HG03159 (cell line): ENCODE results near the gene IGFL2.
"Not testable (repeated sequence)": the region's sequence is repeated elsewhere in the genome, so short reads cannot be mapped to it uniquely, and the experiment has no call there.

Experiments
- ATAC-seq: cut with Tn5 transposase; IDR thresholded peaks from one replicate; pipeline ENCODE4 v1.9.1; 2021; ENCODE audit warnings: mild to moderate bottlenecking, moderate library complexity; ENCODE audit not compliant: unreplicated experiment

The IGFL2 gene

DNA sequence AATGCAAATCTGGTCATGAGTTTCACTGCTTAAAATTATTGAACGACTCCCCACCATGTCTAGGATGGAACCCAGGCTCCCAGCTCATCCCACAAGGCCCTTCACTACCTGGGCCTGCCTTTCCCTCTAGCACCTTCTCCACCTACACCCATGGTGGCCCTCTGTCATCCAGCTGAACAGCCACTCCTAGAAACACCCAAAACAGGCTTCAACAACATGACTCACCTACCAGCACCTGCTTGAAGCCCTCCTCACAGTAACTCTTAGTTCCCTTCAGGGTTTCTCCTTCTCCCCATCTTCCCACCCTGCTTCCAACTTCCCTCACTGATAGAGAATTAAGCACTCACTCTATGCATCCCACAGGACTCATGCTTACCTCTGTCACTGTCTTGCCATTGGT, 6.6 kb upstream of the IGFL2 start:
- no peak for ATAC-seq

DNA sequence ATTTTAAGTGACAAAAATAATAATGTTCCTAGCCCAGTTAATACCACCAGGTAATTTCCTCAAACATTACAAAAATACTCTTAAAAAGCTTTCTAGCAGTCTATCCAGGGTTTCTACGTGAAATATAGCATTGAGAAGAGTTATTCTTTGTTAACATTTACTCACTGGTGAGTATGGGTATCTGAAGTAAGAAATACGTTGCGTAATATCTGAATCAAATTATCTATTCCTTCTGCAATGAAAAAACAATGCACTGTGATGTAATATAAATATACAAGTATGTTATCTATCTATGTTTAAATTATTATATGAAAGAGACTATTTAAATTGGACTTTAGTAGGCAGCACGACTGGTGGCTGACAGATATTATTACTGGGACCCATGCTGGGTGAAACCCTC, 5.7 kb upstream of the IGFL2 start:
- no peak for ATAC-seq

DNA sequence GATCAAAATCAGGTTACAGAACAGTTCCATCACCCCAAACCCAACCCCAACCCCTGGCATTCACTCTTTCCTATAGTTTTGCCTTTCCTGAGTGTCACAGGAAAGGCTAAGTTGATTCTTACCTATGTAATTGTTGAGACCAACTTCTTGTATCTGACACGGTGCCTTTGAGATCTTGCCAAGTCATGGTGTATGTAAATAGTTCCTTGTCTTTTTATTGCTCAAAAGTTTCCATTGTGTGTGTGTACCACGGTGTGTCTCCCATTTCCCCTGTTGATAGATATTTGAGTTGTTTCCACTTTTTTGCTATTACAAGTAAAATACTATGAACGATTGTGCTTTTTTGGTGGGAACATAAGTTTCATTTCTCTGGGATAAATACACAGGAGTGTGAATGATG, 3.3 kb upstream of the IGFL2 start:
- ATAC-seq: no peak

DNA sequence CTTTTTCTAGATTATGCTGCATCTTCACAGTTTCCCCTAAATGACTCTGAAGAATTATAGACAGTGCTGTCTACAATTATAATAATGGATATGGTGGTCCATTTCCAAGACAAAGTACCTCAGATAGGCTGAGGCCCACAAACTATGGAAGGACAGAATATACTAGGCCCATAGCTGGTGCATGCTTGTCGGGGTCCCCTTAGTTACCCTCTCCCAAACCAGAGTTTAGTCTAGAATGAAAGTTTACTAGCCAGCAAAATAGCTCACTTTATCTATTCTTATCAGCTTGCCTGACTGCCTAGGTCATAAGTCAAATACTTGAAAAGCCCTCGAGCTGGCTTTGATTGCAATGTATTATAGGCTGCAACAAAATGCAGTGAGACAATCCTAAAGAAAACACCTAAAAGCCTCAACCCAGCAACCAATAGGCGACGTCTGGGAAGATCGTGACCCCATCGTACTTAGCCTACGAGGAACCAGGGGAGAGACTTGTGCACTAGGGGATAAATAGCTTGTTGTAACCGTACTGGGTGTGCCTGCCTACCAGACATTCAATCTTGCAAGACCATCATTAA, 785 bp upstream of the IGFL2 start:
- ATAC-seq: no peak

DNA sequence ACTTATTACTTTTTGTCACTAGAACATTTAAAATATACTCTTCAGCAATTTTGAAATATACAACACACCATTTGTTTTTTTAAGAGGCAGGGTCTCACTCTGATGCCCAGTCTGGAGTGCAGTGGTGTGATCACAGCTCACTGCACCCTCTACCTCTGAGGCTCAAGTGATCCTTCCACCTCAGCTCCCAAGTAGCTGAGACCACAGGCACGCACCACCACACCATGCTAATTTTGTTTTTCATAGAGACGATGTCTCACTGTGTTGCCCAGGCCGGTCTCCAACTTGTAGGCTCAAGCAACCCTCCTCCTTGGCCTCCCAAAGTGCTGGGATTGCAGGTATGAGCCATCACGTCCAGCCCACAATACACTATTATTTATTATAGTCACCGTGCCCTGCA, 2.6 kb downstream of the IGFL2 start:
- ATAC-seq: no peak

DNA sequence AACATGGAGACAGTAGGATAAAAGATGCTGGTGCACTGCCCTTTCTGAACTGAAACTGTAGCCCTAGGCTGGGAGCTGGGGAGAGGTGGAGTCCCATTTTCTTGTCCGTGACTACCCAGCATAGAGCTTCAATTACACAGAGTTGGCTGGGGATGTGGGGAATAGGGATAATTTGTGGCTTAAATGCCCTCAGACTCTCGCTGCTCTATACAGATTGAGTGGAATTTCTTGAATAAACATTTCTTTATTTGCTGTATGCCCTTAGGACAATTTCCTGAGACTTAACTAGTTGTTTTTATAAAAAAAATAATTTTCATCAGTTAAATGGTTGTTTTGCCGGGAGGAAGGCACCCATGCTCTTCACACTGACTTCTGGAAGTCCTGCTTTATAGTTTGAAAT, 7.2 kb downstream of the IGFL2 start:
- ATAC-seq: no peak

DNA sequence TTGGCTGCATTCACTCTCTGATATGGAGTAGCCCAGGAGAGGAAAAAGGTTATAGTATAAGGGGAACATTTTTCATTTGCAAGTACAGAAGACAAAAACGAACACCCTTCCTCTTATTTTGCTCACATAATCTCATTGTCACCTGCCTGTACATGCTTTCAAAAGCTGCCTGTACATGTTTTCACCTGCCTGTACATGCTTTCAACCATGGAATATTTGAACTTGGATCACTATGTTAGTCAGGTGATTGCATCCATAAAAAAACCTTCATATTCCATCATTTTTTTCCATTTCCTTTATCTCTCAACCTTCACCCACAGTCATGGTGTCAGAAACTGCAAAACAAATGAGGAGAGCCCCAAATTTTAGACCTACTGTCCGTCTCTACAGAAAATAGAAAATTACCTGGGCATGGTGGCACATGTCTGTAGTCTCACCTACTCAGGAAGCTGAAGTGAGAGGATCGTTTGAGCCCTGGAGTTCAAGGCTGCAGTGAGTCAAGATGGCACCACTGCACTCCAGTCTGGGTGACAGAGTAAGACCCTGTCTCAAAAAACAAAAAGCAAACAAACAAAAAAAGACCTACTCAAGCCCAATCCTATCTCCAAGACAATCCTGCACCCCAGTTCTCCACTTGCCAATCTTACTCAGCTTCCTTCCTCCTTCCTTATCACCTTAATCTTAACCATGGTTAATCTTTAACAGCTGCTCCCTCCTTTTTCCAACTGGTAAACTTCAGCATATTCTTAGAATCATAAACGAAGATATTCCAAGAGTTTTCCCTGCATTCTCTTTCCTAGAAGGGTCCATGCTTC, 11.6 kb downstream of the IGFL2 start:
- no peak for ATAC-seq

DNA sequence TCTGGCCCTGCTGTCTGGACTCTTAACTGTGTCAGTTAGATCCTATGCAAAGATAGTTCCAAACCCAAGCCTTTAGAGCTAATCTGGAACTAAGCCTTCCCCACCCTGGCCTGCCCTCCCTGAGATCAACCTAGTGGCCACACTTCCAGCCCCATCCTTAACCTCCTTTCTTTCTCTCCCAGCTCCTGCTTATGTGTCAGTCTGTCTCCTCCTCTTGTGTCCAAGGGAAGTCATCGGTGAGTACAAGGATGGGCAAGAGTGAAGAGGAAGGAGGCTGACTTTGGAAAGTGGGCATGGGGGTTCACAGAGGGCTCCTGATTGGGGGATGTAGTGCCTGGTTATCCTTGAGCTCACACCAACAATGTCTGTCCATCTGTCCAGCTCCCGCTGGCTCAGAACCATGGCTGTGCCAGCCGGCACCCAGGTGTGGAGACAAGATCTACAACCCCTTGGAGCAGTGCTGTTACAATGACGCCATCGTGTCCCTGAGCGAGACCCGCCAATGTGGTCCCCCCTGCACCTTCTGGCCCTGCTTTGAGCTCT, 12.3 kb downstream of the IGFL2 start:
- ATAC-seq: no peak

DNA sequence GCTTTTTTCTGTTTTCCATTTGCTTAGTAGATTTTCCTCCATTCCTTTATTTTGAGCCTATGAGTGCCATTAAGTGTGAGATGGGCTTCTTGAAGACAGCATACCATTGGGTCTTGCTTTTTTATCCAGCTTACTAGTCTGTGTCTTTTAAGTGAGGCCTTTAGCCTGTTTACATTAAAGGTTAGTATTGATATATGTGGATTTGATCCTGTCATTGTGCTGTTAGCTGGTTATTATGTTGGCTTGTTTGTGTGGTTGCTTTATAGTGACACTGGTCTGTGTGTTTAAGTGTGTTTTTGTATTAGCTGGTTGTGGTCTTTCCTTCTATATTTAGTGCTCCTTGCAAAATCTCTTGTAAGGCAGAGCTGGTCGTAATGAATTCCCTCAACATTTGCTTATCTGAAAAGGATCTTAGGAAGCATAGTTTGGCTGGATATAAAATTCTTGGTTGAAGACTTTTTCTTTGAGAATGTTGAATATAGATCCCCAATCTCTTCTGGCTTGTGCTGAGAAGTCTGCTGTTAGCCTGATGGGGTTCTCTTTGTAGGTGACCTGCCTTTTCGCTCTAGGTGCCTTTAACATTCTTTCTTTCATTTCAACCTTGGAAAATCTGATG, 13.7 kb downstream of the IGFL2 start:
- not testable (repeated sequence) for ATAC-seq

DNA sequence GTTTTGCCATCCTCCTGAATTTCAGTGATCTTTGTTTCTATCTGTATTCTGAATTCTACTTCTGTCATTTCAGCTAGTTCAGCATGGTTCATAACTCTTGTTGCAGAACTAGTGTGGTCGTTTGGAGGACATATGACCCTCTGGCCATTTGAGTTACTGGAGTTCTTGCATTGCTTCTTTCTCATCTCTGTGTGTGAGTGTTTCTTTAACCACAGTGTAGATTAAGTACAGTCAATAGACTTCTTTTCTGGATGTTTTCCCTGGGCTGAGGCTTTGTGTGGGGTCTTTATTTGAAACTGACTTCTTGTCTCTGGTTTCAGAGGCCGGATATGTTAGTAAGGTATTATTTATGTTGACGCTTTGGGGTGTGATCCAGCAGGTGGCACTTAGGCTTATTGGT, 14.7 kb downstream of the IGFL2 start:
- no peak for ATAC-seq

DNA sequence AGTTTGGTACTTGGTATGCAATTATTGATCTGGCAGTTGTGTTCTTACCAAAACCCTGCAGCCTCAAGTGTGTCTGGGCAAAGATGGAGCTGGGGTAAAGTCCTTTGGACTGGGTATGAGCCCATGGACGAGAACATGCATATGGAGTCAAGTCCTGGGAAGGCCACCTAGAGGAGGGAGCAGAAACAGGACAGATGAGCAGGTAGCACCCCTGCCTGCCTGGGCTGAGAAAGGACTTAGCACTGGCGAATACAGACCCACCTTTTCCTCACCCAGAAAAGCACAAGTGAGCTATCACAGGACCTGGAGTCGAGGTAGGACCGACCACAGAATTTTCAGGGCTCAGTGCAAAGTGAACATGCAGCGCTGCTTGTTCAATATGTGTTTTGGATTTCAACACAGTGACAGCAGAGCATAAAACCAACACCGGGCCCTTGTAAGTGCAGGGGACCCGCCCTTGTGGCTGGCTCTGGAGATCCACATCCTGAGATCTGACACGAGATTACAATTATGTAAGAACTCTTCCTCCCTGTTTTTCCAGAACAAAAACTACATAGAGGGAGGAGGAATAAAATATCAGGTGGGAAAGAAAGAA, 25.9 kb downstream of the IGFL2 start:
- no peak for ATAC-seq

DNA sequence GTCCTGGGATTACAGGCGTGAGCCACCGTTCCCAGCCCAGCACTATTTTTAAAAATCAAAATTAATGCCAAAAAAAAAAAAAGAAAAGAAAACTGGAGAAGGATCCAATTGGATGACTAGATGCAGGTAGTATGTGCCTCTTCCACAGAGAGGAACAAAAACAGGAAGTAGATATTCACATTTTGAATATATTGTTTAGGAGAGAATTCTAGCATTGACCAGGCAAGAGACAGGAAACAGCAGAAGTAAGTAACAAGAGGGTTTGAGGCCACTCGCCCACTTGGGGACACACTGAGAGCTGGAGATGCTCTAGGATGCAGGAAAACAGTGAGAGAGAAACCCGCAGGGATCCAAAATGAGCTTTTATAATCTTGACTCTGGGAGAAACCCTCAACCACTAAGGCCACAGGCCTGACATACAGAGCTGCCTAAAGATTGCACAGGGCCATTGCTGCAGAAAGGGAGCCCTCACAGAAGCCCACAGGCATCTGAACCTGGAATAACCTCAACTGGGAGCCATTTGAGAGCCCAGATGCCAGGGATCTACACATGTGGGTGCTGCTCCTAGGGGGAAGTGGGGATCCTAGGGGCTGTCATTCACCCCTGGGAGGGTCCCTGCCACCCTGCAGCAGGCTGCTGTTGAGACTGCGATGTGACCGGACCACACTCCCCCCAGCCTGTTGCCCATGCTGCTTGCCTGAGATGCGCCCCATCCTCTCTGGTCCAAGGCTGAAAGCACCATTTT, 28.2 kb downstream of the IGFL2 start:
- ATAC-seq: no peak

DNA sequence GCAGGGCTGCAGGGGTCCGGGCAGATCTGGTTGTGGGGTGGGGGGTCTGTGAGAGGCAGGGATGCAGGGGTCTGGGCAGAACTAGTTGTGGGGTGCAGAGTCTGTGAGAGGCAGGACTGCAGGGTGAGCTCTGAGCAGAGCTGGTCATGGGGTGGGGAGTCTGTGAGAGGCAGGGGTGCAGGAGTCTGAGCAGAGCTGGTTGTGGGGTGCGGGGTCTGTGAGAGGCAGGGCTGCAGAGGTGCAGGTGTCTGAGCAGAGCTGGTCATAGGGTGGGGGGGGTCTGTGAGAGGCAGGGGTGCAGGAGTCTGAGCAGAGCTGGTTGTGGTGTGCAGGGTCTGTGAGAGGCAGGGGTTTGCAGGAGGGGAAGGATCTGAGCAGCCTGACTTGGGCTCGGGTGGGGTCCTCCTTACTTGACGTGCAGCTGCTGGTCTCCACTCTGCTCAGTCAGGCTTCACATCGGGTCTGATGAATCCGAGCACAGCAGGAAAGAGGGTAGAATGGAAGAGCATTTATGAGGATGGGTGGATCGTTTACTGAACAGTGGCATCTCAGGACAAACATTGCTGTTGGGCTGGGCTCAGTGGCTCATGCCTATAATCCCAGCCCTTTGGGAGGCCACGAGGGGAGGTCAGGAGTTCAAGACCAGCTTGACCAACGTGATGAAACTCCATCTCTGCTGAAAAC, 31.2 kb downstream of the IGFL2 start:
- no peak for ATAC-seq

DNA sequence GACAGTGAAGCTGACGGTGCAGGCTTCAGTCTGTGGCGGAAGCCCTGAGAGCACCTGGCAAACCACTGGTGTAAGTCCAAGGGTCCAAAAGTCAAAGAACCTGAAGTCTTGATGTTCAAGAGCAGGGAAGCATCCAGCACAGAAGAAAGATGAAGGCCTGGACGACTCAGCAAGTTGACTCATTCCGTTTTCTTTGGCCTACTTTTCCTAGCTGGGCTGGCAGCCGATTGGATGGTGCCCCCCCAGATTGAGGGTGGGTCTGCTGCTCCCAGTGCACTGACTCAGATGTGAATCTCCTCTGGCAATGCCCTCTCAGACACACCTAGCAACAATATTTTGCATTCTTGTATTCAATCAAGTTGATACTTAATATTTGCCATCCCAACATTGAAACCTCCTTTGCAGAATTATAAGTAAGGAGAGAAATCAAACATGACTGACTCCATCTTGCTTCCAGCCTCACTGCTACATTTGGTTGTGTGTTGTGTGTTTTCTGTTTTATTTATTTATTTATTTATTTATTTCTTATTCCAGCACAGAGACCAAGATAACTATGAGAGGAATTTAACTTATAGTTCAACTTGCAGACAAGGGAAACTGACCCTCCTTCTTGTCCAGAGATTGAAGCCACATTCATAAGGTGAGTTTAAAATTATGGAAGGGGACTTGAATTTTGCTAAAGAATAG, 32.8 kb downstream of the IGFL2 start:
- ATAC-seq: no peak

DNA sequence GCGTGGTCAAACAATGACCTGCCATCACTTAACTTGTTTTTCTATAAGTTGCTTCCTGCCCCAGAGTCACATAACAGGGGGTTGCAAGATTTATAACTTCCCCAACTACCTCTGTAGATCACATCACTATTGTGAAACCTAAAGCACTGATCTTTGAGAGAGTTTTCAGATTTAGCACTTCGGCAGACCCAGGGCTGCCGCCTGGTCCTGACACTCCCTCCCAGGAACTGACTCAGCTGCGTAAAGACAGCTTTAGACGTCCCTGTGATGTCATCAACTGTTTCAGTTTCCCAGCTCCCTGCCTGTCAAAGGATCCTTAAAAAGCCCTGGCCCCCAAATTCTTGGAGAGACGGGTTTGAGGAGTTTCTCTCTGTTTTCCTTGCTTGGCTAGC, 33.3 kb downstream of the IGFL2 start:
- ATAC-seq: no peak

DNA sequence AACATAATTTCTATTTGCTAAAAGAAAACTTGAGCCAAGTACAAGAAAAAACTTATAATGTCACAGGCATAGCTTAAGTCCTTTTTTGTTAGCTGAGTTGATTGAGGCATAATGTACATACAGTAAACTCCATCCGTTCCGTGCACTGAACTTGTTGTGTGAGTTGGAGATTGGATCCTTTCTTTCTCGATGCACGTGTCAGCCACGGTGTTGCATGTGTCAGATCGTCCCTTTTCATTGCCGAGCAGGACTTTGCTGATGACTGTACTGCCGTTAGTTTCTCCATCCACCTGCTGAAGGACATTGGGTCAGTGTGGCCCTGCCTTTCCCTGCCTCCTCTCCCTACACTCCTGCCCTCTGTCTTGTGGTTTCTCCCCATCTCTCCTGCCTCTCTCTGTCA, 34.4 kb downstream of the IGFL2 start:
- no peak for ATAC-seq

DNA sequence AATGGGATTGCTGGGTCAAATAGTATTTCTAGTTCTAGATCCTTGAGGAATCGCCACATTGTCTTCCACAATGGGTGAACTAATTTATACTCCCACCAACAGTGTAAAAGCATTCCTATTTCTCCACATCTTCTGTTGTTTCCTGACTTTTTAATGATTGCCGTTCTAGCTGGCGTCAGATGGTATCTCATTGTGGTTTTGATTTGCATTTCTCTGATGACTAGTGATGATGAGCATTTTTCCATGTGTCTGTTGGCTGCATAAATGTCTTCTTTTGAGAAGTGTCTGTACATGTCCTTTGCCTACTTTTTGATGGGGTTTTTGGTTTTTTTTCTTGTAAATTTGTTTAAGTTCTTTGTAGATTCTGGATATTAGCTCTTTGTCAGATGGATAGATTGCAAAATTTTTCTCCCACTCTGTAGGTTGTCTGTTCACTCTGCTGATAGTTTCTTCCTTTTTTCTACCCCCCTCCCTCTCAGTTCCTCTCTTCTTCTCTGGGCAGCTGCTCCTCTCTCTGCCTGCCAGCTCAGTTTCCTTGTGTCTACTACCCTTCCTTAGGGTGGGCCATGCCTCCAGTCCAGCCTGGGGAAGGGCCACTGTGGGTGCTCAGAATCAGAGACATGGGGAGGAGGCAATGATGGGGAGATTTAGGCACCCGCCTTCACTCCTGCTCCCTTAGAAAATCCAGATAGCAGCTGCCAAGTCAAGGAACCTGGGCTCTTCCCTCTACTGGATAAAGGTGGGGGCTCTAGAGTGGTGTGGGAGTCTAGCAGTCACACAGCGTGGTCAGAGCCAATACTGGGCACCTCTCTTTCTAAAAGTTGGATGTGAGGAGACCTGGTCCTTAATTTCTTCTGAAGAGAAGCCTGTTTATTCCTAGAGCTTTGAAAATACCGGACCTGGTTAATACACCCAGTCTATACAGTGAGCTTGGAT, 37.0 kb downstream of the IGFL2 start:
- ATAC-seq: not testable (repeated sequence)

DNA sequence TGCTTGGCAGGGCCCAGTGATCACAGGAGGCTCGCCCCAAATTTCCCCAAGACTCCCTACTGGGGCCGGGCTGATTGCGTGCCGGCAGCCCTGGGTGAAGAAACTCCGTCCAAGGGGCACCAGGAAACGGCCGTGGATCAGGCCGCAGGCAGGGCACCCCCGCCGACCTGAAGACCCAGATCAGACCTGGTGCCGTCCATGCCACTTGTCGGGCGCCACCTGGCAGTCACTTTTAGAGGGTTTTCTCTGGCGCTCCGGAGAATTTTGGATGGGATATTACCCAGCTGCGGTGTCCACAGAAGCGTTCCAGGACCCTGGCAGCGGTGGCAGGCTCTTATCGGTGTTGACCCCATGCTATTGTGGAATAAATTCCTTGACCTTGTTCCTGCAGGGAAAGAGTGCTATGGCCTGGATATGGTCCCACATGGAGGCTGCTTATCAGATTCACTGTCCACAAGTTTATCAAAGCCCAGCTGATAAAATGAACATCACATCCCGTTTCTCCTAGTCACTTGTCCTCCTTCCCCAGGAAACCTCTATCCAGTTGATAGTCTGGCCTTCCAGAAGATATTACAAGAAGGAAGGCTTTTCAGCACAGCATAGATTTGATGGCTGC, 38.2 kb downstream of the IGFL2 start:
- ATAC-seq: no peak
